AG04449 (cell line): ENCODE results near the gene SOX13.
"Not testable (repeated sequence)": the region's sequence is repeated elsewhere in the genome, so short reads cannot be mapped to it uniquely, and the experiment has no call there.

Experiments used
- CTCF ChIA-PET: fragments of 350-600 bp; formaldehyde crosslinking; extraction: SDS; loops from one replicate; lab custom pipeline; 2021; ENCODE audit warnings: antibody characterized with exemption; lab: Yijun Ruan, JAX
- POLR2A ChIA-PET: fragments of 400-600, 350-600 bp; formaldehyde crosslinking; extraction: SDS; loops from one replicate; lab custom pipeline; 2020; ENCODE audit warnings: antibody characterized with exemption, inconsistent platforms; lab: Yijun Ruan, JAX
- DNase-seq: peaks from one replicate; pipeline ENCODE4 v3.0.0-alpha.2; 2010; ENCODE audit warnings: low read depth, low spot score
- H3K4me3 ChIP-seq: 2 replicates; pipeline ENCODE4 v1.5.1; 2011; ENCODE audit warnings: low read depth, mild to moderate bottlenecking, control low read depth, low read length
- TF ChIP-seq, protein P1 (sequence below): IDR thresholded peaks from one replicate; pipeline ENCODE4 v1.5.1; 2011; ENCODE audit warnings: mild to moderate bottlenecking, moderate library complexity, low read length, control low read depth, inconsistent platforms; ENCODE audit not compliant: insufficient read depth; ENCODE audit errors: missing control alignments

The SOX13 gene

DNA sequence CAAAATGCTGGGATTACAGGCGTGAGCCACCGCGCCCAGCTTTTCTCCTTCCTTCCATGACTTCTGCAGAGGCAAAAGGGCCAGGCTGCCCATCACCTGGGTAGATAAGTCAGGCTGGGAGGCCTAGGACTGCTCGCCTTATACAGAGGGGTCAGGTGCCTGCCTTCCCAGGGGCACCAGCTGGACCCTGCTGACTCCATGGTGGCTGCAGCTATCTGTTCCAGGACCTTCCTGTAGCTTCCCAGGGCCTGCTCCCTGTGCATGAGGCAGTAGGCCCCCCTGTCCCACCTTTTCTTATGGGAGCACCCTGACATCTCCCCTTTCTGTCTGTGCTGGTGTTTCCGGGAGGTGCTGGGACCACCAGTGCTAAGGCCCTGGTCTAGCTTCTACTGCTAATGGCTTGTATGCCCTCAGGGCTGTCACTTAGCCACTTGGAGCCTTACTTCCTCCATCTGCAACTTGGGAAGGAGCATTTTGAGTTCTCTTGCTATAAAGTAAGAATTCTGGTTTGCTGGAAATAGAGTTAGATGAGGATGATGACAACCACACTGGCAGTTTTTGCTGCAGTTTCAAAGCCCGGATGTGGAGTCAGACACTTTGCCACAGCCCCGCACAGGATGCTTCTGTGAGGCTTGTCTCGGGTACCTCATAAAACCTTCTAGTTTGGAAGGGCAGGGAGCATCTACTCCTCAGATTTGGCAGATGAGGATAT lies 14.4 kb downstream of the SOX13 start:
- H3K4me3 ChIP-seq, result no peak overlapping the region
- CTCF ChIA-PET, result interaction anchor here (1.1 to 1.4 kb wide), 2 partner anchors 43 to 217 kb away, joined by 3 to 7 read pairs; no protein-coding TSS in a partner anchor
- TF ChIP-seq, protein P1, sequence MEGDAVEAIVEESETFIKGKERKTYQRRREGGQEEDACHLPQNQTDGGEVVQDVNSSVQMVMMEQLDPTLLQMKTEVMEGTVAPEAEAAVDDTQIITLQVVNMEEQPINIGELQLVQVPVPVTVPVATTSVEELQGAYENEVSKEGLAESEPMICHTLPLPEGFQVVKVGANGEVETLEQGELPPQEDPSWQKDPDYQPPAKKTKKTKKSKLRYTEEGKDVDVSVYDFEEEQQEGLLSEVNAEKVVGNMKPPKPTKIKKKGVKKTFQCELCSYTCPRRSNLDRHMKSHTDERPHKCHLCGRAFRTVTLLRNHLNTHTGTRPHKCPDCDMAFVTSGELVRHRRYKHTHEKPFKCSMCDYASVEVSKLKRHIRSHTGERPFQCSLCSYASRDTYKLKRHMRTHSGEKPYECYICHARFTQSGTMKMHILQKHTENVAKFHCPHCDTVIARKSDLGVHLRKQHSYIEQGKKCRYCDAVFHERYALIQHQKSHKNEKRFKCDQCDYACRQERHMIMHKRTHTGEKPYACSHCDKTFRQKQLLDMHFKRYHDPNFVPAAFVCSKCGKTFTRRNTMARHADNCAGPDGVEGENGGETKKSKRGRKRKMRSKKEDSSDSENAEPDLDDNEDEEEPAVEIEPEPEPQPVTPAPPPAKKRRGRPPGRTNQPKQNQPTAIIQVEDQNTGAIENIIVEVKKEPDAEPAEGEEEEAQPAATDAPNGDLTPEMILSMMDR, result no peak
- POLR2A ChIA-PET, result no interaction called here
- no peak for DNase-seq

DNA sequence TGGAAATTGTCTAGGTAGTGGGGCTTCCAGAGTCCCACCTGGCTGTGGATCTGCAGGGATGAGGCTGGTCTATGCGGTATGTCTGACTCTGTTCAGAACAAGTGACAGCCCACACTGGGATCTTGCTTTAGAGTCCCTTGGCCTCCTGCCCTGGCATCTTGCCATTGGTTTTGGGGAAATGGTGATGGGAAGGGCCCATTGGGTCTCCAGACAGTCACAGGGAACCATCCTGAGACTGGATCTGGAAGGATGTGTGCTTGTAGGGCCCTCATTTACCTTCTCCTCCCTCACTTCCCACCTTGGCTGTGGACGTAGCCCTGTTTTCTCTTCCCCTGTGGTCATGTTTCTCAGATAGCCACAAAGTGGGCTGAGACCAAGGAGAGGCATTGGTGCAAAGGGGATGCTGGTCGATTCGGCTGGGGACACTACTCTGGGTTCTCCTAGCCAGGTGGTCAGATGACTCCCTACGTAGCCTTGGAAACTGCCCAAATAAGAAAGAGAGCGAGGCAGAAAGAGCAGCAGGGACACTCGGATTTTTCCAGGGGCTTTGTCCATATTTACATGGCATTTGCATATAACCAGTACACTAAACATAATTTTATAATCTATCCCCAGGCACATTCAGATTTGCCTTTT lies 15.1 kb downstream of the SOX13 start:
- POLR2A ChIA-PET, result no interaction called here
- TF ChIP-seq, protein P1, result no peak
- H3K4me3 ChIP-seq, result no peak overlapping the region
- CTCF ChIA-PET, result no interaction called here
- no peak for DNase-seq

DNA sequence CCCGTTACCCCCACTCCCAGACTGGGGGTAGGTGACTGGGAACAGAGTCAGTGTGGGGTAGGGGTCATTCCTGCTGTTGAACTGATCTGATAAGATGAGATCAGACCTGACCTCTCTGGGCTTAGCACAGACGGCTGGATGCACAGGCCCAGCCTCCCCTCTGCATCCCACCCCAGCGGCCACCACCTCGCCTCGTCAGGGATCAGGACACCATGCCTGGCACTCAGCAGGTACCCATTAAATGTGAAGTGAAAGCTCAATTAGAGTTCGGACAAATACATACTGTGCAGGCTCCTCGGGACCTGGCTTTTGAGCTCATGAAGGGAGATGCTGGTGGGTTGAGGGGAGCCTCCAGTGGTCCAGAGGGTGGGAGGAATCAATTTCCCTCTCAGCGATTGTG lies 15.7 kb downstream of the SOX13 start:
- DNase-seq, result no peak
- TF ChIP-seq, protein P1, result no peak
- H3K4me3 ChIP-seq, result no peak overlapping the region
- ChIA-PET POLR2A (no interaction called here), CTCF (no interaction called here)

DNA sequence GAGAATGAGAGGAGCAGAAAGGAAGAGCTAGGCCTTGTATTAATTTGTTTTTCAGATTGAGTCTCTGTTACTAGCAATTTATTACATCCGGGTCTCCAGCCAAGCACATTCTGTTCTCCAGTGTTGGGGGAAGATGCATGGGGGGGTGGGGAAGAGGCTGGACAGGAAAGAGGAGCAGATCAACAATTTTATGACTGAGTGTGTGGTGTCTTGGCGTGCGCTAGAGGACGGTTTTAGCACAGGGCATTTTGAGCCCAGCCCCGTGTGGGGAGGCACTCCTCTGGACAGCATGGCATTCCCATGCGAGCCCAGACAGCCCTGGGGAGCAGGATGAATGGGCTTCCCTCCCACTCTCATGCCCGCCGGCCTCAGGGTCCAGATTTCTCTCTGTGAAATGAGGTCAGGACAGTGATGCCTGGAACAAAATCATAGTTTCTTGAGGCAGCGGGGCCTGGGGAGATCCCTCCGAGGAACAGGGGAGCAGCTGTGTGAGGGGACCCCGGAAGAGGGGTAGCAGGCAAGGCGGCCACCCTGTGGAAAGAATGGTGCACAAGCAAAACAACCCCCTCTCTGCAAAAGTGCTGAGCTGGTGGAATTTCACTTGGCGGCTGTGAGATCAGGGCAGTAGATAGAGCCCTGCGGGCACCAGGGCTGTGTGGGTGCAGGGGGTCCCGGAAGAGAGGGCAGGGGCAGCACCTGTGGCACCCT lies 16.3 kb downstream of the SOX13 start:
- TF ChIP-seq, protein P1, result no peak
- ChIA-PET POLR2A (no interaction called here), CTCF (no interaction called here)
- DNase-seq, result no peak
- H3K4me3 ChIP-seq, result no peak overlapping the region

DNA sequence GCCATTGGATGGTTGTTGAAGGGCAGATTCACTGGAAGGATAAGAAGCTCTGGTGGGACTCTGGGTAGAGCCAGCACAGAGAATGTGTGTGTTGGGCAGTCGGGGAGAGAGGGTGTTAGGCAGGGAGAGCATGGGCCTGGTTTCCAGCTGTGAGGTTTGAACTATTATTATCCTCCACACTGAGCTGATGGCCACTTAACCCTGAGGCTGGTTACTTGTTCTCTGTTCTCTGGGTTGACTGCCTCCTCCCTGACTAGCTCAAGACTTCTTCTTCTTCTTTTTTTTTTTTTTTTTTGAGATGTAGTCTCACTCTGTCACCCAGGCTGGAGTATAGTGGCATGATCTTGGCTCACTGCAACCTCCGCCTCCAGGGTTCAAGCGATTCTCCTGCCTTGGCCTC lies 17.2 kb downstream of the SOX13 start:
- not testable (repeated sequence) for H3K4me3 ChIP-seq, DNase-seq
- CTCF ChIA-PET, result interaction anchor here (1.7 to 1.9 kb wide), 2 partner anchors 38 to 219 kb away, joined by 5 to 7 read pairs; no protein-coding TSS in a partner anchor
- POLR2A ChIA-PET, result interaction anchor here (1.0 kb wide), 1 partner anchor 10 kb away, joined by 3 read pairs; no protein-coding TSS in a partner anchor

DNA sequence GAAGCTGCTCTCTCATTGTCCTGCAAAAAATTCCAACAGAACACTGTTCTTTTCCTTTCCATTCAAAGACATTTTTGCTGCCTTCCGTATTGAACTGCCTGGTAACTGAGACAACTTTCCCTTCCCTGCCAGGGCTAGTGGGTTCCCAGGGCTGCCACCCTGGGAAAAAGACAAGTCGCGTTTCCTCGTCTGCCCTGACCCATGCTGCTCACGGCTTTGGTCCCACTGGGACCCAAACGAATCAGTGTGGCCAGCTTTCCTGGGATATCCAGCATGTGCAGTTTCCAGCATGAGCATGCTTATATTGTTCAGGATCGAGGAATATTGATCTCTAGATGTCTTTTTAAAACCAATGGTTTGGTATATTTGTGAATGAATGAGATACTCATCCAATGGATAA lies 18.2 kb downstream of the SOX13 start:
- H3K4me3 ChIP-seq, result no peak overlapping the region
- TF ChIP-seq, protein P1, result no peak
- ChIA-PET CTCF (interaction anchor here (1.5 to 1.9 kb wide), 3 partner anchors 13 to 220 kb away, joined by 5 to 7 read pairs (median 5); no protein-coding TSS in a partner anchor), POLR2A (interaction anchor here (1.0 kb wide), 1 partner anchor 10 kb away, joined by 3 read pairs; no protein-coding TSS in a partner anchor)
- DNase-seq, result no peak
